ENCODE results near the gene MAP1LC3B.

The MAP1LC3B gene

DNA sequence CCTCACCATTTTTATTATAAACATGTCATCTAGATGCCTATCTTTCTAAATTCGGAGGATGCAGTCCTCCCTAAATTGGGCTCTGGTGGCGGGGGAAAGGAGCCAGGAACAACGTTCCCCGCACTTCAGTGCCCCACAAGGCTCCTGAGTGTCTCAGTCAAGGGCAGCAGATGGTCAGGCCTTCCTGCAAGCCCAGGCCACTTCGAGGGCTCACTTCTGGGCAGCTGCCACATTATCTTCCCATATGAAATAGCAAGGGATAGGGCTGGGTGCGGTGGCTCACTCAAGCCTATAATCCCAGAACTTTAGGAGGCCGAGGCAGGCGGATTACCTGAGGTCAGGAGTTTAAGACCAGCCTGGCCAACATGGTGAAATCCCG, 40.8 kb upstream of the MAP1LC3B start:
- ChIA-PET CTCF (no interaction called here), POLR2A (no interaction called here)
- Histone ChIP-seq H3K9me3 (ENCODE audit: control extremely low read depth in 1 of 5, control insufficient read depth in 4 of 5, insufficient read depth in 2 of 5, low read depth in 1 of 5, low read length in 4 of 5) (no peaks in the 10 kb centered on the region), H3K4me1 (ENCODE audit: control extremely low read depth in 1 of 4, control insufficient read depth in 4 of 4, insufficient read depth in 4 of 4, low read length in 3 of 4) (no peaks in the 10 kb centered on the region), H3K27ac (ENCODE audit: insufficient read depth in 1 of 2, low read depth in 1 of 2, low read length in 2 of 2, poor library complexity in 1 of 2, severe bottlenecking in 2 of 2) (no peak overlapping the region), H3K27me3 (replicated peaks in 2 of 5; ENCODE audit: control insufficient read depth in 4 of 5, insufficient read depth in 5 of 5, low read length in 4 of 5) (no peaks in the 10 kb centered on the region), H3K4me3 (ENCODE audit: control insufficient read depth in 1 of 7, extremely low read depth in 1 of 7, insufficient read depth in 4 of 7, low read depth in 2 of 7, low read length in 6 of 7) (no peak overlapping the region), H3K36me3 (ENCODE audit: control insufficient read depth in 4 of 4, insufficient read depth in 4 of 4, low read length in 3 of 4) (peaks cover 0 to 10% (median 5%) of the 10 kb centered on the region in 4 experiments)
- DNase-seq: no peak
- WGBS (ENCODE audit: insufficient coverage): 100% methylated on average over 4 of the region's 9 CpGs

GRCh38 chr16:87352818-87353217, 39.3 kb upstream of the MAP1LC3B start:
- no peaks in the 10 kb centered on the region for H3K27me3 ChIP-seq (replicated peaks in 2 of 5; ENCODE audit: control insufficient read depth in 4 of 5, insufficient read depth in 5 of 5, low read length in 4 of 5)
- ChIA-PET CTCF (no interaction called here), POLR2A (no interaction called here)
- H3K9me3 ChIP-seq (ENCODE audit: control extremely low read depth in 1 of 5, control insufficient read depth in 4 of 5, insufficient read depth in 2 of 5, low read depth in 1 of 5, low read length in 4 of 5): no peaks in the 10 kb centered on the region
- H3K4me3 ChIP-seq (ENCODE audit: control insufficient read depth in 1 of 7, extremely low read depth in 1 of 7, insufficient read depth in 4 of 7, low read depth in 2 of 7, low read length in 6 of 7): no peak overlapping the region
- H3K27ac ChIP-seq (ENCODE audit: insufficient read depth in 1 of 2, low read depth in 1 of 2, low read length in 2 of 2, poor library complexity in 1 of 2, severe bottlenecking in 2 of 2): no peak overlapping the region
- no peaks in the 10 kb centered on the region for H3K4me1 ChIP-seq (ENCODE audit: control extremely low read depth in 1 of 4, control insufficient read depth in 4 of 4, insufficient read depth in 4 of 4, low read length in 3 of 4)
- H3K36me3 ChIP-seq (ENCODE audit: control insufficient read depth in 4 of 4, insufficient read depth in 4 of 4, low read length in 3 of 4): peaks cover 0 to 10% (median 5%) of the 10 kb centered on the region in 4 experiments
- DNase-seq: no peak
- 94% methylated on average over 13 of the region's 15 CpGs for WGBS (ENCODE audit: insufficient coverage)

DNA sequence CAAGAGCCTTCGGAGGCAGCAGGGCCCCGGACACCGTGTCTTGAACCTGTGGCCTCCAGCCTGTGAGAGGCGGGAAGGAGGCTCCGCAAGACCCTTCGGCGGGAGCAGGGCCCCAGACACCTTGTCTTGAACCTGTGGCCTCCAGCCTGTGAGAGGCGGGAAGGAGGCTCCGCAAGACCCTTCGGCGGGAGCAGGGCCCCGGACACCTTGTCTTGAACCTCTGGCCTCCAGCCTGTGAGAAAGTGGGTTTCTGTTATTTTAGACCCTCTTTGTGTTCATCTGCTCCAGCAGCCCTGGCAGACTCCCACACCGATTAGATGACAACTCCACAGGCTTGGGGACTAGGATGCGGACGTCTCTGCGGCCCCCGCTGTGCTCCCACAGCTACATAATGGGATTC, 38.5 kb upstream of the MAP1LC3B start:
- ChIA-PET POLR2A (no interaction called here), CTCF (interaction anchor here (1.4 kb wide), 1 partner anchor 30 kb away, joined by 4 read pairs; no protein-coding TSS in a partner anchor)
- no peak for DNase-seq
- H3K27me3 ChIP-seq (replicated peaks in 2 of 5; ENCODE audit: control insufficient read depth in 4 of 5, insufficient read depth in 5 of 5, low read length in 4 of 5): no peaks in the 10 kb centered on the region
- H3K27ac ChIP-seq (ENCODE audit: insufficient read depth in 1 of 2, low read depth in 1 of 2, low read length in 2 of 2, poor library complexity in 1 of 2, severe bottlenecking in 2 of 2): no peak overlapping the region
- peaks cover 0 to 14% (median 11%) of the 10 kb centered on the region in 4 experiments for H3K36me3 ChIP-seq (ENCODE audit: control insufficient read depth in 4 of 4, insufficient read depth in 4 of 4, low read length in 3 of 4)
- 92% methylated on average over 14 of the region's 17 CpGs for WGBS (ENCODE audit: insufficient coverage)
- H3K4me3 ChIP-seq (ENCODE audit: control insufficient read depth in 1 of 7, extremely low read depth in 1 of 7, insufficient read depth in 4 of 7, low read depth in 2 of 7, low read length in 6 of 7): no peak overlapping the region
- H3K4me1 ChIP-seq (ENCODE audit: control extremely low read depth in 1 of 4, control insufficient read depth in 4 of 4, insufficient read depth in 4 of 4, low read length in 3 of 4): no peaks in the 10 kb centered on the region
- no peaks in the 10 kb centered on the region for H3K9me3 ChIP-seq (ENCODE audit: control extremely low read depth in 1 of 5, control insufficient read depth in 4 of 5, insufficient read depth in 2 of 5, low read depth in 1 of 5, low read length in 4 of 5)

DNA sequence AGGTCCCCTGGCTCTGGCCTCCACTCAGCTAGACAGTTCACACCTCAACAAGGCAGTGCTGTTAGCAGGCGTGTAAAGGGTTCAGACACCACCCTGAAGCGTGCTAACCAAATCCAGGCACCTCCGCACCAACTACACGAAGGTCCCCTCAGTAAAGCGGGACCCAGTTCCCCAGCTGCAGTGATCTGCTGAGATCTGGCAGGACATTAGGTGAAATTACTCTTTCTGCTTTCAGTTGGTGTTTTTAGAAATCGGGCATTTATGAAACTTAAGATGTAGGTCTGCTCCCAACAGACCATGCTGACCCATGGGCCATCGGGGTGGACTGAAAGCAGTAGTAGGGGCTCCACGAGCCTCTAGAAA, 35.7 kb upstream of the MAP1LC3B start:
- no peak overlapping the region for H3K27ac ChIP-seq (ENCODE audit: insufficient read depth in 1 of 2, low read depth in 1 of 2, low read length in 2 of 2, poor library complexity in 1 of 2, severe bottlenecking in 2 of 2)
- H3K9me3 ChIP-seq (ENCODE audit: control extremely low read depth in 1 of 5, control insufficient read depth in 4 of 5, insufficient read depth in 2 of 5, low read depth in 1 of 5, low read length in 4 of 5): no peaks in the 10 kb centered on the region
- peaks cover 0 to 40% (median 26%) of the 10 kb centered on the region in 4 experiments for H3K36me3 ChIP-seq (ENCODE audit: control insufficient read depth in 4 of 4, insufficient read depth in 4 of 4, low read length in 3 of 4)
- no peaks in the 10 kb centered on the region for H3K27me3 ChIP-seq (replicated peaks in 2 of 5; ENCODE audit: control insufficient read depth in 4 of 5, insufficient read depth in 5 of 5, low read length in 4 of 5)
- ChIA-PET POLR2A (no interaction called here), CTCF (interaction anchor here (1.0 kb wide), 1 partner anchor 13 kb away, joined by 5 read pairs; no protein-coding TSS in a partner anchor)
- H3K4me3 ChIP-seq (ENCODE audit: control insufficient read depth in 1 of 7, extremely low read depth in 1 of 7, insufficient read depth in 4 of 7, low read depth in 2 of 7, low read length in 6 of 7): no peak overlapping the region
- 95% methylated on average over 8 of the region's 8 CpGs for WGBS (ENCODE audit: insufficient coverage)
- no peaks in the 10 kb centered on the region for H3K4me1 ChIP-seq (ENCODE audit: control extremely low read depth in 1 of 4, control insufficient read depth in 4 of 4, insufficient read depth in 4 of 4, low read length in 3 of 4)
- DNase-seq: no peak

DNA sequence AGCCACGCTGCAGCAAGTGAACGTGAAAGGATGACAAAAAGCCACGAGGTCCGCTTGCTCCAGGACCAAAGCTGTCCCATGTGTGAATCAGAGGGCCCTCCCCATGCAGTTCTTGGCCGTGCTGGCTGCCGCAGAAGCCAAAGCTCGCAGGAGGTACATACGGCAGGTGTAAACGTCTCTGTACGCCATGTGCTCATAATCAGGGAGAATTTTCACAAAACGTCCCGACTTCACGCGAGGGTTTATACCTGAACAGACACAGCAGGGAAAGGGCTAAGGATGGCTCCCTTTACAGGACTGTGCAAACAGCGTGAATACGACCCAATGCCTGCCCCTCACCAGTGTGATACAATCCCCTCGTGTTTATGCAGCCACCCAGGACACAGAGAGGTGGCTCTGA, 33.9 kb upstream of the MAP1LC3B start:
- Histone ChIP-seq H3K27me3 (replicated peaks in 2 of 5; ENCODE audit: control insufficient read depth in 4 of 5, insufficient read depth in 5 of 5, low read length in 4 of 5) (no peaks in the 10 kb centered on the region), H3K4me3 (ENCODE audit: control insufficient read depth in 1 of 7, extremely low read depth in 1 of 7, insufficient read depth in 4 of 7, low read depth in 2 of 7, low read length in 6 of 7) (no peak overlapping the region), H3K36me3 (ENCODE audit: control insufficient read depth in 4 of 4, insufficient read depth in 4 of 4, low read length in 3 of 4) (peaks cover 0 to 43% (median 30%) of the 10 kb centered on the region in 4 experiments), H3K27ac (ENCODE audit: insufficient read depth in 1 of 2, low read depth in 1 of 2, low read length in 2 of 2, poor library complexity in 1 of 2, severe bottlenecking in 2 of 2) (no peak overlapping the region), H3K4me1 (ENCODE audit: control extremely low read depth in 1 of 4, control insufficient read depth in 4 of 4, insufficient read depth in 4 of 4, low read length in 3 of 4) (no peaks in the 10 kb centered on the region), H3K9me3 (ENCODE audit: control extremely low read depth in 1 of 5, control insufficient read depth in 4 of 5, insufficient read depth in 2 of 5, low read depth in 1 of 5, low read length in 4 of 5) (no peaks in the 10 kb centered on the region)
- CTCF ChIA-PET: no interaction called here
- DNase-seq: no peak
- POLR2A ChIA-PET: no interaction called here
- 97% methylated on average over 17 of the region's 17 CpGs for WGBS (ENCODE audit: insufficient coverage)

DNA sequence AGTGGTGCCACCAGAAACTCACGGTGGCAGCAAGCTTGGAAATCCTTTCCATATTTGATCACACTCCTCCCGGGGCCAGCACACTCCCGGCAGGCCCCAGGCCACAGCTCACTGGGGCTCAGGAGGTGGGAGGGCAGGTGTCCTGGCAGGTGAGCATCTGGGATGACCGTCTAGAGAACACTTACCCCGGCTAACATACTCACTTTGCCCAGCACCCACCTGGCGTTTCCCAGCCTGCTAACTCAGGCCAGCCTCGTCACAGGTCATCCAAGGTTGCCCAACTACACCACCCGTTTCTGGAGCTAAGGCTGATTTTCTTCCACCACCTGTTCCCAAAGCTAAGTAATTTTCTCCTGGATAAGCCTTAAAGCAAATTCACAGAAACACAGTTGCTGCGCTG, 33.4 kb upstream of the MAP1LC3B start:
- CTCF ChIA-PET: no interaction called here
- Histone ChIP-seq H3K4me3 (ENCODE audit: control insufficient read depth in 1 of 7, extremely low read depth in 1 of 7, insufficient read depth in 4 of 7, low read depth in 2 of 7, low read length in 6 of 7) (no peak overlapping the region), H3K27me3 (replicated peaks in 2 of 5; ENCODE audit: control insufficient read depth in 4 of 5, insufficient read depth in 5 of 5, low read length in 4 of 5) (no peaks in the 10 kb centered on the region), H3K9me3 (ENCODE audit: control extremely low read depth in 1 of 5, control insufficient read depth in 4 of 5, insufficient read depth in 2 of 5, low read depth in 1 of 5, low read length in 4 of 5) (no peaks in the 10 kb centered on the region), H3K36me3 (ENCODE audit: control insufficient read depth in 4 of 4, insufficient read depth in 4 of 4, low read length in 3 of 4) (peaks cover 0 to 41% (median 30%) of the 10 kb centered on the region in 4 experiments), H3K4me1 (ENCODE audit: control extremely low read depth in 1 of 4, control insufficient read depth in 4 of 4, insufficient read depth in 4 of 4, low read length in 3 of 4) (peaks cover 0 to under 1% (median 0%) of the 10 kb centered on the region in 4 experiments), H3K27ac (ENCODE audit: insufficient read depth in 1 of 2, low read depth in 1 of 2, low read length in 2 of 2, poor library complexity in 1 of 2, severe bottlenecking in 2 of 2) (no peak overlapping the region)
- DNase-seq: no peak
- WGBS (ENCODE audit: insufficient coverage): over 99% methylated on average over 9 of the region's 9 CpGs
- POLR2A ChIA-PET: no interaction called here

- 95% methylated on average over 6 of the region's 7 CpGs for WGBS (ENCODE audit: insufficient coverage)
- Histone ChIP-seq H3K27ac (ENCODE audit: insufficient read depth in 1 of 2, low read depth in 1 of 2, low read length in 2 of 2, poor library complexity in 1 of 2, severe bottlenecking in 2 of 2) (no peak overlapping the region), H3K9me3 (ENCODE audit: control extremely low read depth in 1 of 5, control insufficient read depth in 4 of 5, insufficient read depth in 2 of 5, low read depth in 1 of 5, low read length in 4 of 5) (no peaks in the 10 kb centered on the region), H3K4me3 (ENCODE audit: control insufficient read depth in 1 of 7, extremely low read depth in 1 of 7, insufficient read depth in 4 of 7, low read depth in 2 of 7, low read length in 6 of 7) (no peak overlapping the region), H3K36me3 (ENCODE audit: control insufficient read depth in 4 of 4, insufficient read depth in 4 of 4, low read length in 3 of 4) (peaks cover 0 to 43% (median 30%) of the 10 kb centered on the region in 4 experiments), H3K4me1 (ENCODE audit: control extremely low read depth in 1 of 4, control insufficient read depth in 4 of 4, insufficient read depth in 4 of 4, low read length in 3 of 4) (peaks cover 0 to 5% (median under 1%) of the 10 kb centered on the region in 4 experiments), H3K27me3 (replicated peaks in 2 of 5; ENCODE audit: control insufficient read depth in 4 of 5, insufficient read depth in 5 of 5, low read length in 4 of 5) (no peaks in the 10 kb centered on the region)
- ChIA-PET POLR2A (no interaction called here), CTCF (no interaction called here)
- no peak for DNase-seq
These were observed 33.0 kb upstream of the MAP1LC3B start for GRCh38 chr16:87359121-87359520.

Measured in common myeloid progenitor, CD34-positive (primary cell).